ENCODE results near the gene SFTPB.

The SFTPB gene

DNA sequence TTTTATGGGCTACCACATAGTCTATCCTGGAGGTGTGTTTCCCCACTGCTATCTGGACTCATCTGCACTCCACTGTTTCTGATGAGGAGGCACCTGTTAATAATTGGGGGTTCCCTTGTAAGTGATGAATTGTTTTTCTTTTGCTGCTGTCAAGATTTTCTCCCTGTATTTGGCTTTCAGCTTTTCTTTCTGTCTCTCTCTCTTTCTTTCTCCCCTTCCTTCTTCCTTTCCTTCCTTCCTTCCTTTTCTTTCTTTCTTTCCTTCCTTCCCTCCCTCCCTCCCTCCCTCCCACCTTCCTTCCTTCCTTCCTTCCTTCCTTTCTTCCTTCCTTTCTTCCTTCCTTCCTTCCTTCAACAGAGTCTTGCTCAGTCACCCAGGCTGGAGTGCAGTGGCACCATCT lies 35.3 kb upstream of the SFTPB start:
- Histone ChIP-seq H3K27me3 (ENCODE audit: control insufficient read depth in 1 of 2, insufficient read depth in 2 of 2, low read length in 2 of 2) (peaks cover 0 to 4% of the 10 kb centered on the region in 2 donors), H3K4me1 (ENCODE audit: control insufficient read depth in 1 of 2, insufficient read depth in 2 of 2, low read length in 2 of 2) (peaks cover 9 to 11% of the 10 kb centered on the region in 2 donors), H3K4me3 (ENCODE audit: low read depth in 1 of 2, low read length in 2 of 2) (no peak overlapping the region), H3K9me3 (ENCODE audit: control insufficient read depth in 1 of 2, low read length in 2 of 2) (no peaks in the 10 kb centered on the region), H3K36me3 (ENCODE audit: control insufficient read depth in 1 of 2, insufficient read depth in 2 of 2, low read length in 2 of 2) (no peaks in the 10 kb centered on the region), H3K27ac (ENCODE audit: low read depth, low read length) (no peak overlapping the region), H3K9ac (ENCODE audit: low read depth in 1 of 2, low read length in 2 of 2) (no peak overlapping the region)

DNA sequence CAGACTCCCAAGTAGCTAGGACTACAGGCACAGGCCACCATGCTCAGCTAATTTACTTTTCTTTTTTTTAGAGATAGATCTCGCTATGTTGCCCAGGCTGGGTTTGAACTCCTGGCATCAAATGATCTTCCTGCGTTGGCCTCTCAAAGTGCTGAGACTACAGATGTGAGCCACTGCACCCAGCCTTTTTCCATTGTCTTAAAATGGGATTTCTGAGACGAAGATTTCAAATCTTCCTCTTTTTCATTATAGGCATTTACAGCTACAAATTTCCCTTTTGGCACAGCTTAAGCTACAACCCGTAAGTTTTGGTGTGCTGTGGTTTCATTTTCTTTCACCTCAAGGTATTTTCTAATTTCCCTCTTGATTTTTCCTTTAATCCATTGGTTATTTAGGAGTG lies 34.8 kb upstream of the SFTPB start:
- Histone ChIP-seq H3K27me3 (ENCODE audit: control insufficient read depth in 1 of 2, insufficient read depth in 2 of 2, low read length in 2 of 2) (peaks cover 0 to 1% of the 10 kb centered on the region in 2 donors), H3K9ac (ENCODE audit: low read depth in 1 of 2, low read length in 2 of 2) (no peak overlapping the region), H3K4me1 (ENCODE audit: control insufficient read depth in 1 of 2, insufficient read depth in 2 of 2, low read length in 2 of 2) (peaks cover 9 to 11% of the 10 kb centered on the region in 2 donors), H3K4me3 (ENCODE audit: low read depth in 1 of 2, low read length in 2 of 2) (no peak overlapping the region), H3K36me3 (ENCODE audit: control insufficient read depth in 1 of 2, insufficient read depth in 2 of 2, low read length in 2 of 2) (no peaks in the 10 kb centered on the region), H3K9me3 (ENCODE audit: control insufficient read depth in 1 of 2, low read length in 2 of 2) (no peaks in the 10 kb centered on the region), H3K27ac (ENCODE audit: low read depth, low read length) (no peak overlapping the region)

DNA sequence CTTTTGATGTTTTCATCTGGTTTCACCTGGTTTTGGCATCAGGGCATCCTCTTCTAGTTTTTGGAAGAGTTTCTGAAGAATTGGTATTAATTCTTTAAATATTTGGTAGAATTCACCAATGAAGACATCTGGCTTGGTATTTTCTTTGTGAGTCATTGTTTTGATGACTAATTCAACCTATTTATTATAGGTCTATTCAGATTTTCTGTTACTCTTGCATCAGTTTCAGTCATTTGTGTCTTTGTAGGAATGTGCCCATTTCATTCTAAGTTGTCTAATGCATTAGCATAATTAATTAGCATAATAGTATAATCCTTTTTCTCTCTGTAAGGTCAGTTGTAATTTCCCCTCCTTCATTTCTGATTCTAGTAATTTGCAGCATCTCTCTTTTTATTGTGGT lies 34.2 kb upstream of the SFTPB start:
- Histone ChIP-seq H3K9me3 (ENCODE audit: control insufficient read depth in 1 of 2, low read length in 2 of 2) (no peaks in the 10 kb centered on the region), H3K27ac (ENCODE audit: low read depth, low read length) (no peak overlapping the region), H3K4me3 (ENCODE audit: low read depth in 1 of 2, low read length in 2 of 2) (no peak overlapping the region), H3K9ac (ENCODE audit: low read depth in 1 of 2, low read length in 2 of 2) (no peak overlapping the region), H3K4me1 (ENCODE audit: control insufficient read depth in 1 of 2, insufficient read depth in 2 of 2, low read length in 2 of 2) (peaks cover 6 to 11% of the 10 kb centered on the region in 2 donors), H3K36me3 (ENCODE audit: control insufficient read depth in 1 of 2, insufficient read depth in 2 of 2, low read length in 2 of 2) (no peaks in the 10 kb centered on the region), H3K27me3 (ENCODE audit: control insufficient read depth in 1 of 2, insufficient read depth in 2 of 2, low read length in 2 of 2) (no peaks in the 10 kb centered on the region)

DNA sequence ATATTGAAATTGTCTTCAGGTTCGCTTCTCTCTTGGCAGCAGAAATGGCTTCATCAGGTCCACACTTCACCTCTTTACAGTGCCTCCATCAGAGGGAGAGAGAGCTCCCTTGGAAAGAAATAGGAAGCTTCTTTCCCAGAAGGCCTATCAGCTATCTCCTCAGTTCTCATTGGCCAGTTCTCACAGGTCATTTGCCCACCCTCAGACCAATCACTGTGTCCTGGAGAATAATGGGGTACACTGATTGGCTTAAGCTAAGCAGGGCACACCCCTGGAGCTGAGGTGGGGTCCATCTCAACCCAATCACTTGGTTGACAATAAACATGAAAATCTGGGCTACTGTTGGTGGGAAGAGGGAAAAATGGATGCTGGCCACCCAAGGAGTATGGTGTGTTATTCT lies 31.3 kb upstream of the SFTPB start:
- Histone ChIP-seq H3K27me3 (ENCODE audit: control insufficient read depth in 1 of 2, insufficient read depth in 2 of 2, low read length in 2 of 2) (no peaks in the 10 kb centered on the region), H3K4me3 (ENCODE audit: low read depth in 1 of 2, low read length in 2 of 2) (no peak overlapping the region), H3K4me1 (ENCODE audit: control insufficient read depth in 1 of 2, insufficient read depth in 2 of 2, low read length in 2 of 2) (no peaks in the 10 kb centered on the region), H3K9me3 (ENCODE audit: control insufficient read depth in 1 of 2, low read length in 2 of 2) (no peaks in the 10 kb centered on the region), H3K27ac (ENCODE audit: low read depth, low read length) (no peak overlapping the region), H3K36me3 (ENCODE audit: control insufficient read depth in 1 of 2, insufficient read depth in 2 of 2, low read length in 2 of 2) (no peaks in the 10 kb centered on the region), H3K9ac (ENCODE audit: low read depth in 1 of 2, low read length in 2 of 2) (no peak overlapping the region)

DNA sequence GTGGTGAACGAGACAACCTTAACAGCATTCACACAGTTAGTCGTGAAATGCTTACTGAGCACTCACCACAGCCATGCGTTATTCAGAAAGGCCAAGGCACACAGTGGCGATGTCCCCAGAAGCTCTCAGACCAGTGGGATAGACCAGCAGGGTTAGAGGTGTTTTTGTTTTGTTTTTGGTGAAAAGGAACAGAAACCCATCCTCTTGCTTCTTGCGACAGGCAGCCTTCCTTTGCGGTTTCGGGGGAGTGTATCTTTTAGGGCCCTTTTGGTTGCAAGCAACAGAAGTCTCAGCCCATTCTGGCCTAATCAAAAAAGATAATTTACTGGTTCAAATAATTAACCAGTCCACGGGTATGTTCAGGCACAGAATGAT lies 30.9 kb upstream of the SFTPB start:
- Histone ChIP-seq H3K9ac (ENCODE audit: low read depth in 1 of 2, low read length in 2 of 2) (no peak overlapping the region), H3K9me3 (ENCODE audit: control insufficient read depth in 1 of 2, low read length in 2 of 2) (no peaks in the 10 kb centered on the region), H3K4me3 (ENCODE audit: low read depth in 1 of 2, low read length in 2 of 2) (no peak overlapping the region), H3K36me3 (ENCODE audit: control insufficient read depth in 1 of 2, insufficient read depth in 2 of 2, low read length in 2 of 2) (no peaks in the 10 kb centered on the region), H3K27me3 (ENCODE audit: control insufficient read depth in 1 of 2, insufficient read depth in 2 of 2, low read length in 2 of 2) (no peaks in the 10 kb centered on the region), H3K4me1 (ENCODE audit: control insufficient read depth in 1 of 2, insufficient read depth in 2 of 2, low read length in 2 of 2) (no peaks in the 10 kb centered on the region), H3K27ac (ENCODE audit: low read depth, low read length) (no peak overlapping the region)

DNA sequence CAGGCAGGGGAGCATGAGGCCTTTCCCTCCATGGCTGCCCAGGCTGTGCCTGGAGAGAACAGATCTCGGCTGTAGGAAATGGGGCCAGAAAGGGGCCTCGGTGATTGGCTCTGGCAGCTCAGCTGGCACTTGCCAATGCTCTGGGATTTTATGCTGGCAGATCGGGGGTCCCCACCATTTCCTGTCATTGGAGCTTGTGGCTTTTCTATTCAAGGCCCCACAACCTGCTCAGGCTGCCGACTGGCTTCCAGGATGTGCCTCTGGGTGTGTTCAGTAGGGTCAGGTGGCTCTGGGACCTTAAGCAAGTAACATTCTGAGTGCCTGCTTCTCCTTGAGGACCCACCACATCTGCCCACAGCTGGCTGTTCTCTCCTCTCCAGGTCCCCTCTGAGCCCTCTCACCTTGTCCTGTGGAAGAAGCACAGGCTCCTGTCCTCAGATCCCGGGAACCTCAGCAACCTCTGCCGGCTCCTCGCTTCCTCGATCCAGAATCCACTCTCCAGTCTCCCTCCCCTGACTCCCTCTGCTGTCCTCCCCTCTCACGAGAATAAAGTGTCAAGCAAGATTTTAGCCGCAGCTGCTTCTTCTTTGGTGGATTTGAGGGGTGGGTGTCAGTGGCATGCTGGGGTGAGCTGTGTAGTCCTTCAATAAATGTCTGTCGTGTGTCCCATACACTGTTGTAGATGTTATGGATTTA lies 30.3 kb upstream of the SFTPB start:
- Histone ChIP-seq H3K9ac (ENCODE audit: low read depth in 1 of 2, low read length in 2 of 2) (no peak overlapping the region), H3K36me3 (ENCODE audit: control insufficient read depth in 1 of 2, insufficient read depth in 2 of 2, low read length in 2 of 2) (no peaks in the 10 kb centered on the region), H3K9me3 (ENCODE audit: control insufficient read depth in 1 of 2, low read length in 2 of 2) (no peaks in the 10 kb centered on the region), H3K27me3 (ENCODE audit: control insufficient read depth in 1 of 2, insufficient read depth in 2 of 2, low read length in 2 of 2) (no peaks in the 10 kb centered on the region), H3K4me3 (ENCODE audit: low read depth in 1 of 2, low read length in 2 of 2) (no peak overlapping the region), H3K27ac (ENCODE audit: low read depth, low read length) (no peak overlapping the region), H3K4me1 (ENCODE audit: control insufficient read depth in 1 of 2, insufficient read depth in 2 of 2, low read length in 2 of 2) (no peaks in the 10 kb centered on the region)

DNA sequence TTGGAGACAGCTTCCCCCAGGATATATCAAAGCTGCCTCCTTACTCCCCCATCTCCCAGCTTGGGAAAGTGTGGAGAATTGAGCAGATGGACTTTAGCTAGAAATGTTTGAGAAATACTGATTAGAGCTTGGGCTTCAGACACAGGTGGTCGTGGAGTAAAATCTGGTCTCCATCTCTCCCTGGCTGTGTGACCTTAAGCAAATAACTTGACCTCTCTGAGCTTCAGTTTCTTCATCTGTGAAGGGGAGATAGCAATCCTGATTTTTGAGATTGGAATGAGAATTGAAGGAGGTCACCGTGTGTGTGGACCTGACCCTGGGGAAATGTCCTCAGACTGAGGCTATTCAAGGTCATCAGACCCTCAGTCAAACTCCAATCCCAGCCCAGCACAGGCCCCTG lies 29.7 kb upstream of the SFTPB start:
- H3K36me3 ChIP-seq (ENCODE audit: control insufficient read depth in 1 of 2, insufficient read depth in 2 of 2, low read length in 2 of 2), result no peaks in the 10 kb centered on the region
- no peaks in the 10 kb centered on the region for H3K9me3 ChIP-seq (ENCODE audit: control insufficient read depth in 1 of 2, low read length in 2 of 2)
- H3K4me1 ChIP-seq (ENCODE audit: control insufficient read depth in 1 of 2, insufficient read depth in 2 of 2, low read length in 2 of 2), result no peaks in the 10 kb centered on the region
- no peaks in the 10 kb centered on the region for H3K27me3 ChIP-seq (ENCODE audit: control insufficient read depth in 1 of 2, insufficient read depth in 2 of 2, low read length in 2 of 2)
- H3K27ac ChIP-seq (ENCODE audit: low read depth, low read length), result no peak overlapping the region
- H3K4me3 ChIP-seq (ENCODE audit: low read depth in 1 of 2, low read length in 2 of 2), result no peak overlapping the region
- no peak overlapping the region for H3K9ac ChIP-seq (ENCODE audit: low read depth in 1 of 2, low read length in 2 of 2)

DNA sequence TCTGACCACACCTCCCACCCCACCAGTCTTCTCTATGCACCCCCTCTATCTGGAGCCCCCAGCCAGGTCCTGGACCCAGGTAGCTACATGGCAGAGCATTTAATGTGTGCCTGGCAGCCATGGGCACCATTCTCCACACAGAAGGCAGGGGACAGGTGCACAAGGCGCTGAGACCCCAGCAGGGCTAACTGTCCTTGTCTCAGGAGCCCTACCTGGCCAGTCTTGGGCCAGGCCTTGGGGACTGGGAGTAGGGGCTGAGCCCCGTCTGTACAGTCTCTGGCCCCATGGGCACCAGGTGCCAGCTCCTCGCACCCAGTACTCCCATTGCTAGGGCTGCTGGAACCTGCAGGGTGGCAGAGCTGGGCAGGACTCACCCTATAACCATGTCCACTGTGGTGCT lies 29.1 kb upstream of the SFTPB start:
- H3K9me3 ChIP-seq (ENCODE audit: control insufficient read depth in 1 of 2, low read length in 2 of 2), result no peaks in the 10 kb centered on the region
- no peak overlapping the region for H3K4me3 ChIP-seq (ENCODE audit: low read depth in 1 of 2, low read length in 2 of 2)
- no peaks in the 10 kb centered on the region for H3K27me3 ChIP-seq (ENCODE audit: control insufficient read depth in 1 of 2, insufficient read depth in 2 of 2, low read length in 2 of 2)
- H3K9ac ChIP-seq (ENCODE audit: low read depth in 1 of 2, low read length in 2 of 2), result no peak overlapping the region
- no peaks in the 10 kb centered on the region for H3K4me1 ChIP-seq (ENCODE audit: control insufficient read depth in 1 of 2, insufficient read depth in 2 of 2, low read length in 2 of 2)
- H3K36me3 ChIP-seq (ENCODE audit: control insufficient read depth in 1 of 2, insufficient read depth in 2 of 2, low read length in 2 of 2), result no peaks in the 10 kb centered on the region
- H3K27ac ChIP-seq (ENCODE audit: low read depth, low read length), result no peak overlapping the region

DNA sequence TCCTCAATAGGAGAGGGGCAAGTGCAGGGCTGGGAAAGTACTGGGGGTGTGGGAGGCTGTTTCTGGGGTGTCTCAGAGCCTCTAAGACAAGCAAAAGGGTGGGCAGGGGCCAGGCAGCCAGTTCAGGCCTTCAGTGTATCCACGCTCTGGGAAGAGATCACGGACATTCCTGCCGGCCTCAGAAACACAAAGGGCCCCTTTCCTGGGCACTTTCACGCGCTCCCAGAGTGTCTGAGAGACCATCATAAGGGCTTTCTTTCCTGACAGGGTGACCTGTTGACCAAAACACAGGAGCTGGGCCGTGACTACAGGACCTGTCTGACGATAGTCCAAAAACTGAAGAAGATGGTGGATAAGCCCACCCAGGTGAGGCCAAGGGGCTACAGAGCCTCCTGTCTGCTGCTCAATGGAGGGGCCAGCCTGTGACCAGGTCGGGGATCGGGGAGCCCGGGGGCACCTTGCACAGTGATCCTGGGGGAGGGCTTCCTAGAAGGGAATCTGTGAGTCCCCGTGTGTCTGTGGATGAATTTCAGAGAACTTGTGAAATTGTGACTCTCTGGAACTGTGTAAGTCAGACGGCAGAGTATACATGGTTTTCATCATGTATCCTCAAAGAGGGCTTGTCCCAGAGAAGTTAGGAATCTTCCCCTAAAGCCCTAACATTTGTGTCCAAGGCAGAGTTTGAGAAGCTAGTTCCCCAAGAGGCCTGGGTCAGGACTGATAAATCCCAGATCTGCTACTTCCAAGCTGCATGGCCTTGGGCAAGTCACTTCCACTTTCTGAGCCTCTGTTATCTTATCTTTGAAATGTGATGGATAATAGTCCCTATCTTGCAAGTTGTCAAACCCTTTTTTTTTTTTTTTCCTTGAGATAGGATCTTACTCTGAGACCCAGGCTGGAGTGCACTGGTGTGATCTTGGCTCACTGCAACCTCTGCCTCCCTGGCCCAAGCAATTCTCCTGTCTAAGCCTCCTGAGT lies 28.0 kb upstream of the SFTPB start:
- Histone ChIP-seq H3K4me1 (ENCODE audit: control insufficient read depth in 1 of 2, insufficient read depth in 2 of 2, low read length in 2 of 2) (no peaks in the 10 kb centered on the region), H3K9me3 (ENCODE audit: control insufficient read depth in 1 of 2, low read length in 2 of 2) (no peaks in the 10 kb centered on the region), H3K27me3 (ENCODE audit: control insufficient read depth in 1 of 2, insufficient read depth in 2 of 2, low read length in 2 of 2) (no peaks in the 10 kb centered on the region), H3K27ac (ENCODE audit: low read depth, low read length) (no peak overlapping the region), H3K4me3 (ENCODE audit: low read depth in 1 of 2, low read length in 2 of 2) (no peak overlapping the region), H3K36me3 (ENCODE audit: control insufficient read depth in 1 of 2, insufficient read depth in 2 of 2, low read length in 2 of 2) (no peaks in the 10 kb centered on the region), H3K9ac (ENCODE audit: low read depth in 1 of 2, low read length in 2 of 2) (no peak overlapping the region)

DNA sequence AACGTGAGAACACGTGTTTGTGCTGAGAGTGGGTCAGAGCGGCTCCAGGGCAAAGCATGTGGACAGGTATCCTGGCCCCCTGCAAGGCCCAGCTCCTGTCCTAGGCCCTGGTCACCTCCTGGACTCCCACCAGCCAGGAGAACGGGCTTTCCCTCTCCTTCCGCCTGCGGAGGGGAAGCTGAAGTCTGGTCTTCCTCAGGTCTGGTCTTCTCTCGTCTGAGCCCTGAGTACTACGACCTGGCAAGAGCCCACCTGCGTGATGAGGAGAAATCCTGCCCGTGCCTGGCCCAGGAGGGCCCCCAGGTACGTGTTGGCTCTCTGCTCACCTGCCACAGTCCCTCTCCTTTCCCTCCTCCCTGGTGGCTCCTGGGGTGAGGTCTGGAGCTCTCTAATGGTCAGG lies 27.1 kb upstream of the SFTPB start:
- H3K4me1 ChIP-seq (ENCODE audit: control insufficient read depth in 1 of 2, insufficient read depth in 2 of 2, low read length in 2 of 2), result no peaks in the 10 kb centered on the region
- no peak overlapping the region for H3K9ac ChIP-seq (ENCODE audit: low read depth in 1 of 2, low read length in 2 of 2)
- no peak overlapping the region for H3K27ac ChIP-seq (ENCODE audit: low read depth, low read length)
- H3K36me3 ChIP-seq (ENCODE audit: control insufficient read depth in 1 of 2, insufficient read depth in 2 of 2, low read length in 2 of 2), result no peaks in the 10 kb centered on the region
- no peaks in the 10 kb centered on the region for H3K9me3 ChIP-seq (ENCODE audit: control insufficient read depth in 1 of 2, low read length in 2 of 2)
- H3K27me3 ChIP-seq (ENCODE audit: control insufficient read depth in 1 of 2, insufficient read depth in 2 of 2, low read length in 2 of 2), result no peaks in the 10 kb centered on the region
- no peak overlapping the region for H3K4me3 ChIP-seq (ENCODE audit: low read depth in 1 of 2, low read length in 2 of 2)
